GM20000 (cell line): Measurements from ENCODE around the gene LRRC8A.

Experiments used
- DNase-seq: peaks from one replicate; pipeline ENCODE4 v3.0.0; 2012; ENCODE audit warnings: low spot score
- TF ChIP-seq, protein P1 (sequence below): IDR thresholded peaks from 2 replicates; pipeline ENCODE4 v1.5.1; 2012; ENCODE audit warnings: mild to moderate bottlenecking, control low read depth; ENCODE audit errors: extremely low read depth, missing control alignments

The LRRC8A gene

DNA sequence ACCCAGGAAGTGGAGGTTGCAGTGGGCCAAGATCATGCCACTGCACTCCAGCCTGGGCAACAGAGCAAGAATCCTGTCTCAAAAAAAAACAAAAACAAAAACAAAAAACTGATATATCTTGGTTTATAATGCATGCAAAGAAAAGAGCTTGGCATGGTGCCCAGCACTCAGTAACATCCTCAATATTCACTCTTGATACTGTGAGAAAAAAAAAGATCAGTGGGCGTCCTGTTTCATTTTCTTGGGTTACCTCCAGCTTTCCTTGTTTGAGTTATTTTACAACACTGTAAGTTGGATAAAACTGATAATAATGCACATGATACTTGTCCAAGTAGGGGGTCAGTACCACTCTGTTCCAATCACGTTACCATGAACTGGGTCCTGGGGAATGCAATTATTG lies 46.7 kb downstream of the LRRC8A start:
- DNase-seq, result no peak

DNA sequence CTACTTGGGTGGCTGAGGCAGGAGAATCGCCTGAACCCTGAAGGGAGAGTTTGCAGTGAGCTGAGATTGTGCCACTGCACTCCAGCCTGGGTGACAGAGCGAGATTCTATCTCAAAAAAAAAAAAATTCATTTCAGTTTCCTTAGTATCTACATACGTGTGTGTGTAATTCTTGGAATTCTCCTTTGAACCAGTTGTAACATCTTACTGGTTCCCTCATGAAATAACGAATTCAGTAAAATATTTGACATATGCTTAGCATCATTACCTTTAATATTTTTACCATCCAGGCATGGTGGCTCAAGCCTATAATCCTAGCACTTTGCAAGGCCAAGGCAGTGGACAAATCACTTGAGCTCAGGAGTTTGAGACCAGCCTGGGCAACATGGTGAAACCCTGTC lies 47.6 kb downstream of the LRRC8A start:
- DNase-seq, result no peak
- TF ChIP-seq, protein P1, sequence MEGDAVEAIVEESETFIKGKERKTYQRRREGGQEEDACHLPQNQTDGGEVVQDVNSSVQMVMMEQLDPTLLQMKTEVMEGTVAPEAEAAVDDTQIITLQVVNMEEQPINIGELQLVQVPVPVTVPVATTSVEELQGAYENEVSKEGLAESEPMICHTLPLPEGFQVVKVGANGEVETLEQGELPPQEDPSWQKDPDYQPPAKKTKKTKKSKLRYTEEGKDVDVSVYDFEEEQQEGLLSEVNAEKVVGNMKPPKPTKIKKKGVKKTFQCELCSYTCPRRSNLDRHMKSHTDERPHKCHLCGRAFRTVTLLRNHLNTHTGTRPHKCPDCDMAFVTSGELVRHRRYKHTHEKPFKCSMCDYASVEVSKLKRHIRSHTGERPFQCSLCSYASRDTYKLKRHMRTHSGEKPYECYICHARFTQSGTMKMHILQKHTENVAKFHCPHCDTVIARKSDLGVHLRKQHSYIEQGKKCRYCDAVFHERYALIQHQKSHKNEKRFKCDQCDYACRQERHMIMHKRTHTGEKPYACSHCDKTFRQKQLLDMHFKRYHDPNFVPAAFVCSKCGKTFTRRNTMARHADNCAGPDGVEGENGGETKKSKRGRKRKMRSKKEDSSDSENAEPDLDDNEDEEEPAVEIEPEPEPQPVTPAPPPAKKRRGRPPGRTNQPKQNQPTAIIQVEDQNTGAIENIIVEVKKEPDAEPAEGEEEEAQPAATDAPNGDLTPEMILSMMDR, result no peak

More for the DNA sequence above, 46.7 kb downstream of the LRRC8A start:
- TF ChIP-seq, protein P1, result no peak

DNA sequence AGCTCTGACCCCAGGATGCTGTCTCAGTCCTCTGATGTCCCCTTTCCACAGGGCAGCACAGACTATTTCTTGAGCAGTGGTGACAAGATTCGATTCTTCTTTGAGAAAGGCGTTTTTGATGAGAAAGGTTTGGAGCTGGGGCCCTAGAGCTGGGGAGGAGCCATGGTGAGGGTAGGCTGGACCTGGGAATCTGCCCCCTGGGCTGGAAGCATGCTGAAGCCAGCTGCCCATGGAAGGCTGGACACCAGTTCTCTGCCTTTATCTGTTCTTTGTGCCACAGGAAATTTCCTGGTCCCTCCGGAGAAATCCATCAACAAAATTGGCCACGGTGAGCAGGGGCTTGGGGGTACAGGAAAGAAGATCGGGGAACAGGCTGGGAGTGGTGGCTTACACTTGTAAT lies 51.8 kb downstream of the LRRC8A start:
- TF ChIP-seq, protein P1, result no peak
- DNase-seq, result no peak

DNA sequence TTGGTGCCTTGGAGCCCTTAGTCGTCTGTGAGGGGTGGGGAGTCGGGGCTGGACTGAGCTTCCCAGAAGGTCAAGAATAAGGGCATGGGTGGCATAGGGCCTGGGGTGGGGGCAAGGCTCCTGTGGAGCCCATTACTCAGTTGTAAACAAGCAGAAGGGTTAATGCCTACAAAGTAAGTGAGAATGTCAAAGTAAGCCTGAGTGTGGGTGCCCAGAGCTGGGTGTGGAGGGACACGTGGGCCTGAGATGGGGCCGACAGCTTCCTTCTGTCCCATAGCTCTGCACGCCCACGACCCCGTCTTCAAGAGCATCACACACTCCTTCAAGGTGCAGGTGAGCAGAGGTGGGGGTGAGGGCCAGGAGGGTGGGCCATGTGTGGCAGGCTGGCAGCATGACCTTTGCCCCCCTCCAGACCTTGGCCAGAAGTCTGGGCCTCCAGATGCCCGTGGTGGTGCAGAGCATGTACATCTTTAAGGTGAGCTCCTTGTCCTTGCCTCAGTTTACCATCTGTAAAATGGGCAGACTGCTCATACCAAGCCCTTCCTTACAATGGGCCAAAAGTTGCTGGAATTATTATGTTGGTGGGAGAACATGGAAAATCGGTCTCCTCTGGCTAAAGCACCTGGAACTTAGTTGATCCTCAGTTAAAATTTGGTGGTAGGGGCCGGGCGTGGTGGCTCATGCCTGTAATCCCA lies 54.4 kb downstream of the LRRC8A start:
- TF ChIP-seq, protein P1, result no peak
- no peak for DNase-seq

DNA sequence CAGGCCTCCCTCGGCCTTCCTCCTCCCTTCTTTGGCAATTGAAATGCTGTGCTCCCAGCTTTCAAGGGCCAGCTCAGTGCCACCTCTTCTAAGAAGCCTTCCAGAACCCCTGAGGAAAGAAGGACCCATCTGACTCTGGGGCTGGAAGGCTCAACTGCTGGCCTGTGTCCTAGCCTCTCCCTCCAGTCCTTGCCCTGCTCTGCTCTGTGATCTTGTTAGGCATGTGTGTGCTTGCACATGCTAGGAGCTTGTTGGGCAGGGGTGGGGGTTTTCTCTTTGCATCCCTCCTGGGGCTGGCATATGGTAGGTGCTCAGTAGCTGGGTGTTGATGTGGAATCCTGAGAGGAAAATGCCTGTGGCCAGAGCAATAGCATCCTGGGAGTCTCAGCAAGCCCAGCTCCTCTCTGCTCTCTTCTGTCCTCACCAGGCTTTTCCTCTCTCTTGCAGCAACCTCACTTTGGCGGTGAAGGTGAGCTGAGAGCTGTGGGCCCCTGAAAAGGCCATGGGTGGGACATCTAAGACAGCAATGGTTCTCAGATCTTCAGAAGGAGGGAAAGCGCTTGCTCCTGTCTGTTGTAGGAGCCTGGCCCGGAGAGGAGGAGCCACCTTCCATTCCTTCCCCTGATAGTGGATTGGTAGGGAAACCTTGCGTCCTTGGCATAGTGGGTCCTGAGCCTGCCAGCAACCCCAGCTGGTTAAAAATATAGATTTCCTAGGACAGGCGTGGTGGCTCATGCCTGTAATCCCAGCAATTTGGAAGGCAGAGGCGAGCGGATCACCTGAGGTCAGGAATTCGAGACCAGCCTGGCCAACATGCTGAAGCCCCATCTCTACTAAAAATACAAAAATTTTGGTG lies 55.6 kb downstream of the LRRC8A start:
- TF ChIP-seq, protein P1, result no peak
- no peak for DNase-seq

DNA sequence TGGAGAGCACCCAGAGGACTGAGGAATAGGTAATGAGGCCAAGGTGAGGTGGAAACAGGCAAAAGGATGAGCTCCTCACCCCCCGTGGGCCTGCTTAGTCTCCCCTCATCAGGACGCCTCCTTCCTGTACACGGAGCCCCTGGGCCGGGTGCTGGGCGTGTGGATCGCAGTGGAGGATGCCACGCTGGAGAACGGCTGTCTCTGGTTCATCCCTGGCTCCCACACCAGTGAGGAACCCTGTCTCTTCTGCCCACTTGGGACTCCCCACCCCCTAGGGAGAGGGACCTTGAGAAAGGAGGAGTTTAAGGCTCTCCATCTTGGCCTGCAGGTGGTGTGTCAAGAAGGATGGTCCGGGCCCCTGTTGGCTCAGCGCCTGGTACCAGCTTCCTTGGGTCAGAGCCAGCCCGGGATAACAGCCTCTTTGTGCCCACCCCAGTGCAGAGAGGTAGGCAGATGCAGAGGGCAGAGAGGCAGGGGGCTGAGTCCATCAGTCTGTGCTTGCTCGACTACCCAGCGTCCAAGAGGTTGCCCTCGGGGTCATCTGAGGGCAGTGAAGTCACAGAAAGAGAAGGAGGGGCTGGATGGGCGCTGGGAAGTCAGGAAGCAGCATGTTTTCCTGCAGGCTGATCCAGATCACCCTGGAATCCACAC lies 58.5 kb downstream of the LRRC8A start:
- TF ChIP-seq, protein P1, result no peak
- no peak for DNase-seq
